PC-3 (cell line): ENCODE data around the gene HBP1. TPM values are rescaled to one million over a fixed set of nuclear protein-coding genes. Genes with fewer than 3 reads are reported as not detected.

ENCODE experiments used
- ATAC-seq: fragments of 200-7000 bp; cut with Tn5 transposase; 2 replicates; pipeline ENCODE4 v1.9.1; 2020; ENCODE audit warnings: mild to moderate bottlenecking, moderate library complexity
- BruUV-seq: library from RNA; stranded (reverse); fragments of 400-500 nt; replicated peaks from 2 replicates; lab custom pipeline; 2021; lab: Mats Ljungman, UMichigan
- CTCF ChIA-PET: fragments of 300-600 bp; sonication (Branson Sonifier 250); formaldehyde crosslinking; loops from one replicate; lab custom pipeline; 2022; ENCODE audit warnings: antibody characterized with exemption; lab: Charles Lee
- POLR2A ChIA-PET: fragments of 300-600 bp; sonication (Branson Sonifier 250); formaldehyde crosslinking; loops from one replicate; lab custom pipeline; 2022; ENCODE audit warnings: antibody characterized with exemption; ENCODE audit not compliant: unreplicated experiment; lab: Charles Lee
- DNase-seq: peaks from one replicate; pipeline ENCODE4 v3.0.0-alpha.2; 2015
- H2AFZ ChIP-seq: fragments of 300-600 bp; sonication (generic); 2 replicates; pipeline ENCODE4 v1.6.0; 2016; ENCODE audit warnings: antibody characterized with exemption, low read length
- H3F3A ChIP-seq: fragments of 300-600 bp; sonication (generic); one replicate; pipeline ENCODE4 v1.6.0; 2017; ENCODE audit warnings: antibody characterized with exemption, low read length, control low read depth, mild to moderate bottlenecking; ENCODE audit not compliant: unreplicated experiment
- H3K27ac ChIP-seq: fragments of 300-600 bp; sonication (generic); 2 replicates; pipeline ENCODE4 v1.5.1; 2016; ENCODE audit warnings: mild to moderate bottlenecking, low read length
- H3K27me3 ChIP-seq: fragments of 300-600 bp; sonication (generic); 2 replicates; pipeline ENCODE4 v1.6.1; 2016; ENCODE audit warnings: low read length, mixed read lengths
- H3K36me3 ChIP-seq: fragments of 300-600 bp; sonication (generic); 2 replicates; pipeline ENCODE4 v1.6.1; 2016; ENCODE audit warnings: low read depth, mixed run types, low read length, mixed read lengths
- H3K4me1 ChIP-seq: fragments of 300-600 bp; sonication (generic); 2 replicates; pipeline ENCODE4 v1.5.1; 2016; ENCODE audit warnings: low read length; ENCODE audit not compliant: insufficient read depth
- H3K4me2 ChIP-seq: fragments of 300-600 bp; sonication (generic); 2 replicates; pipeline ENCODE4 v1.6.0; 2016; ENCODE audit warnings: low read length
- H3K4me3 ChIP-seq: fragments of 300-600 bp; sonication (generic); 2 replicates; pipeline ENCODE4 v1.5.1; 2016; ENCODE audit warnings: mild to moderate bottlenecking, low read length, mixed read lengths
- H3K79me2 ChIP-seq: fragments of 300-600 bp; sonication (generic); 2 replicates; pipeline ENCODE4 v1.6.1; 2017; ENCODE audit warnings: low read length, mixed read lengths
- H3K9ac ChIP-seq: fragments of 300-600 bp; sonication (generic); 2 replicates; pipeline ENCODE4 v1.6.0; 2016; ENCODE audit warnings: mild to moderate bottlenecking, low read length
- H3K9me2 ChIP-seq: fragments of 300-600 bp; sonication (generic); replicated peaks from 2 replicates; pipeline ENCODE4 v1.6.1; 2016; ENCODE audit warnings: mixed run types, low read length, mixed read lengths
- H3K9me3 ChIP-seq: fragments of 300-600 bp; sonication (generic); 2 replicates; pipeline ENCODE4 v1.6.1; 2016; ENCODE audit warnings: low read length, mixed read lengths
- H4K20me1 ChIP-seq: fragments of 300-600 bp; sonication (generic); 2 replicates; pipeline ENCODE4 v1.6.1; 2016; ENCODE audit warnings: low read length, mixed read lengths
- CTCF ChIP-seq: fragments of 300-600 bp; sonication (generic); conservative IDR thresholded peaks from 2 replicates; pipeline ENCODE4 v1.5.1; 2017; ENCODE audit warnings: antibody characterized with exemption, low read depth, mild to moderate bottlenecking, low read length
- EZH2 ChIP-seq: fragments of 300-600 bp; sonication (generic); IDR thresholded peaks from one replicate; pipeline ENCODE4 v1.6.1; 2017; ENCODE audit warnings: antibody characterized with exemption, mild to moderate bottlenecking, low read length; ENCODE audit not compliant: unreplicated experiment
- EZH2phosphoT487 ChIP-seq: fragments of 300-600 bp; sonication (generic); IDR thresholded peaks from 2 replicates; pipeline ENCODE4 v1.6.1; 2018; ENCODE audit warnings: mild to moderate bottlenecking, antibody characterized with exemption, low read length, borderline replicate concordance
- intact Hi-C: fragments of 100-400 bp; cut with micrococcal nuclease; formaldehyde crosslinking; loops from 2 replicates; pipeline ENCODE4 v1.9.0; 2023
- total RNA-seq: library from RNA; depleted of rRNA; stranded (reverse); fragments of >200 nt; gene quantifications from 2 replicates; pipeline ENCODE4 v1.2.3, GENCODE V29; 2014

The HBP1 gene
- total RNA-seq, 1 experiment from 2014 or later = 13.0 TPM

DNA sequence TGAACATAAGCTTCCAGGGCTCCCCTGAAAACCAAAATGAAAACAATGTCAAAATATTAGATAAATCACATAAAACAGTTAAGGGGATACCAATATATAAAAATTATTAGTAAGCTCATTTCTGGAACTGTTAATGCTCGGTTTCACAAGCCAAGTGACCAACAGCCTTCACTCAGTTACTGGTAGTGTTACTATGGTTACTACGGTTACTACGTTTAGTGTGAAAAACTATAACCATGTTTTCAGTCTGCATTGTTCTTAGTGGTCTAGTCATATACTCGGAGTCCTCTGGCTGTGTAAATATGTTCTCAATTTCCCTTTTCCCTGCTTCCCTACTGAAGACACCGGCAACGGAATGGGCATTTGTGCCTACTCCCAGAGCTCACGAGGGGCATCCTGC lies 34.8 kb downstream of the HBP1 start:
- Histone ChIP-seq H3K4me3 (no peak overlapping the region), H4K20me1 (no peaks in the 10 kb centered on the region), H3K9ac (no peak overlapping the region), H3K27ac (no peak overlapping the region), H3K36me3 (peaks cover 5% of the 10 kb centered on the region), H3F3A (no peaks in the 10 kb centered on the region), H3K79me2 (no peaks in the 10 kb centered on the region), H3K27me3 (no peaks in the 10 kb centered on the region), H3K9me3 (no peaks in the 10 kb centered on the region), H3K9me2 (no peaks in the 10 kb centered on the region), H3K4me1 (0 out of 2 replicates have a peak, but pooled peaks cover 3% of the 10 kb centered on the region), H3K4me2 (no peak overlapping the region), H2AFZ (no peak overlapping the region)
- DNase-seq (no peak), ATAC-seq (no peak)
- intact Hi-C loops = loop anchor here (2.0 to 5.0 kb wide), 4 partner anchors 109 to 374 kb away; no protein-coding TSS in a partner anchor
- no TSS peak for BruUV-seq
- CTCF ChIA-PET = no interaction called here
- TF ChIP-seq EZH2 = no peak
- TF ChIP-seq EZH2phosphoT487 = no peak
- TF ChIP-seq CTCF = no peak
- POLR2A ChIA-PET = no interaction called here

GRCh38 chr7:107206136-107206535 lies 37.3 kb downstream of the HBP1 start:
- Histone ChIP-seq H3K27me3 (no peaks in the 10 kb centered on the region), H3F3A (no peaks in the 10 kb centered on the region), H3K9ac (no peak overlapping the region), H4K20me1 (no peaks in the 10 kb centered on the region), H2AFZ (no peak overlapping the region), H3K4me2 (no peak overlapping the region), H3K9me2 (no peaks in the 10 kb centered on the region), H3K4me1 (0 out of 2 replicates have a peak, but pooled peaks cover 8% of the 10 kb centered on the region), H3K79me2 (no peaks in the 10 kb centered on the region), H3K4me3 (no peak overlapping the region), H3K27ac (no peak overlapping the region), H3K9me3 (no peaks in the 10 kb centered on the region), H3K36me3 (peaks cover 9% of the 10 kb centered on the region)
- intact Hi-C loops = no loop called here
- ChIA-PET CTCF (interaction anchor here (0.6 kb wide), 1 partner anchor 672 kb away, joined by 3 read pairs; no protein-coding TSS in a partner anchor), POLR2A (no interaction called here)
- no peak for TF ChIP-seq EZH2
- no peak for TF ChIP-seq CTCF
- TF ChIP-seq EZH2phosphoT487 = no peak
- no TSS peak for BruUV-seq
- no peak for DNase-seq
- ATAC-seq = no peak

GRCh38 chr7:107206706-107207105 lies 37.9 kb downstream of the HBP1 start:
- no peaks in the 10 kb centered on the region for H3K9me3 ChIP-seq
- ChIA-PET CTCF (no interaction called here), POLR2A (no interaction called here)
- no peak for TF ChIP-seq EZH2
- TF ChIP-seq CTCF = no peak
- TF ChIP-seq EZH2phosphoT487 = no peak
- H2AFZ ChIP-seq = no peak overlapping the region
- DNase-seq (no peak), ATAC-seq (no peak)
- no peaks in the 10 kb centered on the region for H3F3A ChIP-seq
- no peaks in the 10 kb centered on the region for H3K79me2 ChIP-seq
- no peak overlapping the region for H3K27ac ChIP-seq
- 0 out of 2 replicates have a peak, but pooled peaks cover 8% of the 10 kb centered on the region for H3K4me1 ChIP-seq
- intact Hi-C loops = no loop called here
- H3K4me2 ChIP-seq = no peak overlapping the region
- no peak overlapping the region for H3K9ac ChIP-seq
- H3K36me3 ChIP-seq = peaks cover 9% of the 10 kb centered on the region
- H4K20me1 ChIP-seq = no peaks in the 10 kb centered on the region
- H3K4me3 ChIP-seq = no peak overlapping the region
- H3K9me2 ChIP-seq = no peaks in the 10 kb centered on the region
- H3K27me3 ChIP-seq = no peaks in the 10 kb centered on the region
- BruUV-seq = no TSS peak
